ENCODE results near the gene HDAC5.
"Not testable (repeated sequence)": the region's sequence is repeated elsewhere in the genome, so short reads cannot be mapped to it uniquely, and the experiment has no call there.

DNA sequence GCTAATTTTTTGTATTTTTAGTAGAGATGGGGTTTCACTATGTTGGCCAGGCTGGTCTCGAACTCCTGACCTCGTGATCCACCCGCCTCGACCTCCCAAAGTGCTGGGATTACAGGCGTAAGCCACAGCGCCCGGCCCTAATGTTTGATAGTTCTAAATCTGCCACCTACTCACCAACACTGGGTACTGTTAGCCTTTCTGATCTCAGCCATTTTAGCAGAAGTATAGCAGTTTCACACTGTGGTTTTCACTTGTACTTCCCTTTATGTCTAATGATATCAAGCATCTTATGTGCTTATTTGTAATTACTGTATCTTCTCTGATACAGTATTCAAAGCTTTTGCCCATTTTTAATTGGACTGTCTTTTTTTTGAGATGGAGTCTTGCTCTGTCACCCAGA lies 76.5 kb downstream of the HDAC5 start:
- not testable (repeated sequence) for TF ChIP-seq EZH2phosphoT487 (IDR thresholded peaks at IDR 0.05; ENCODE audit: insufficient read depth, low read depth); EZH2 (IDR thresholded peaks at IDR 0.05; ENCODE audit: insufficient read depth, poor library complexity, severe bottlenecking)
